Heart left ventricle (tissue), 16 donors: Measurements from ENCODE around the gene EPO. TPM values are rescaled to one million over a fixed set of nuclear protein-coding genes. Genes with fewer than 3 reads are reported as not detected.
A peak's percentile ranks its signal among the peaks of the same experiment; 100 is the strongest.

Experiments used
- ATAC-seq, 4 donors: fragments of 200-7000 bp; cut with Tn5 transposase; one replicate each; pipeline ENCODE4 v1.9.1; 2020 to 2022; ENCODE audit warnings: moderate library complexity in 4 of 4, mild to moderate bottlenecking in 3 of 4, moderate number of reproducible peaks in 1 of 4
- DNase-seq, 5 donors: peaks; one replicate each; pipeline ENCODE4 v3.0.0-alpha.2; 2020
- H3K27ac ChIP-seq, 12 donors: fragments of 200-600 bp; sonication (generic) in 4 of 12; one replicate each; pipeline versions ENCODE4 v1.5.0 to v1.8.0; 2016 to 2022; ENCODE audit warnings: mild to moderate bottlenecking in 2 of 12
- H3K27me3 ChIP-seq, 9 donors: fragments of 200-600 bp; sonication (generic) in 2 of 9; one replicate each; pipeline versions ENCODE4 v1.5.1 to v1.8.0; 2016 to 2022; ENCODE audit warnings: mild to moderate bottlenecking in 3 of 9
- H3K36me3 ChIP-seq, 9 donors: fragments of 200-600 bp; sonication (generic) in 2 of 9; one replicate each; pipeline versions ENCODE4 v1.5.0 to v1.8.0; 2018 to 2022; ENCODE audit warnings: mild to moderate bottlenecking in 2 of 9
- H3K4me1 ChIP-seq, 12 donors: fragments of 200-600 bp; sonication (generic) in 4 of 12; one replicate each; pipeline versions ENCODE4 v1.5.0 to v1.8.0; 2016 to 2022; ENCODE audit warnings: mild to moderate bottlenecking in 3 of 12
- H3K4me3 ChIP-seq, 12 donors: fragments of 200-600 bp; sonication (generic) in 4 of 12; one replicate each; pipeline versions ENCODE4 v1.5.0 to v1.8.0; 2017 to 2022; ENCODE audit warnings: mild to moderate bottlenecking in 9 of 12, moderate library complexity in 4 of 12
- H3K9me3 ChIP-seq, 12 donors: fragments of 200-600 bp; sonication (generic) in 4 of 12; one replicate each; pipeline versions ENCODE4 v1.5.0 to v1.8.0; 2016 to 2022; ENCODE audit warnings: mild to moderate bottlenecking in 1 of 12
- POLR2A ChIP-seq, 2 donors: fragments of 450-650 bp; IDR thresholded peaks; one replicate each; pipeline ENCODE4 v1.6.1; 2017; ENCODE audit warnings: antibody characterized with exemption in 2 of 2, mild to moderate bottlenecking in 2 of 2, moderate library complexity in 2 of 2
- WGBS, 4 donors: extraction: QIAGEN DNeasy Blood & Tissue Kit in 2 of 4; methylation state at CpG; one replicate each; pipeline versions ENCODE4 v1.1.5 to v1.1.7; 2013 to 2018; 5-methylcytosine and 5-hydroxymethylcytosine counted together
- intact Hi-C, 10 donors: fragments of 100-400 bp; cut with DNase I; formaldehyde crosslinking; loops; one replicate each; pipeline versions ENCODE4 v1.11.1 to v1.14.2; 2022
- polyA plus RNA-seq, 2 donors: library from polyadenylated mRNA; stranded (reverse); fragments of 200-250 nt; gene quantifications; one replicate each; pipeline ENCODE4 v1.2.3, GENCODE V29; 2013
- total RNA-seq, 9 donors: library from RNA; depleted of rRNA in 2 of 9; stranded (reverse); fragments of >200 nt in 2 of 9; fragmentation: NEBNext Ultra II Directional in 3 of 9; extraction: Animal tissue kit (Norgen Biotek cat#: 25700) in 3 of 9; gene quantifications; one replicate each; pipeline versions ENCODE4 v1.1.0 to v1.2.4, GENCODE V29; 2016 to 2023
- TF ChIP-seq, protein P1 (sequence below), 12 donors: fragments of 200-600 bp; sonication (generic) in 4 of 12; IDR thresholded peaks; one replicate each; pipeline versions ENCODE4 v1.5.0 to v1.8.0; 2018 to 2022; ENCODE audit warnings: antibody characterized with exemption in 12 of 12, mild to moderate bottlenecking in 5 of 12
- donor health status: ischemic (EF 13 %, LVEDD 7.1; RV severe dilation, severe dysfunction).
- donor health status: healthy with polysubstance abuse.
- donor health status: DM: no; HTN: yes; CAD: no.
- donor health status: DM: no; HTN: no; CAD: no.
- donor health status: ischemic (EF 25% LVEDD 6.9; RV normal size, moderate dysfunction).
- donor health status: ischemic (EF 25% LVEDD 5.7; RV mildly dilated, moderate dysfunction).
- donor health status: healthy.
- donor health status: DM: yes; HTN: yes; CAD: no.
- donor health status: ischemic (EF 35%, LVEDD 5.7; RV mildly dilated, moderate dysfunction).
- donor health status: nonischemic (EF 11% LVEDD 7.7; RV severe dilation, severe dysfunction).
- donor health status: DM: yes; HTN: yes; CAD: no.
- donor health status: PGD.
- donor health status: ischemic (EF 29% LVEDD 5.4; RV normal size, mild dysfunction).
- donor health status: nonischemic (EF 23%, LVEDD 6.1; RV moderate dilation, normal function).

Gene EPO
- total and polyA plus RNA-seq, 11 donors = not detected

DNA sequence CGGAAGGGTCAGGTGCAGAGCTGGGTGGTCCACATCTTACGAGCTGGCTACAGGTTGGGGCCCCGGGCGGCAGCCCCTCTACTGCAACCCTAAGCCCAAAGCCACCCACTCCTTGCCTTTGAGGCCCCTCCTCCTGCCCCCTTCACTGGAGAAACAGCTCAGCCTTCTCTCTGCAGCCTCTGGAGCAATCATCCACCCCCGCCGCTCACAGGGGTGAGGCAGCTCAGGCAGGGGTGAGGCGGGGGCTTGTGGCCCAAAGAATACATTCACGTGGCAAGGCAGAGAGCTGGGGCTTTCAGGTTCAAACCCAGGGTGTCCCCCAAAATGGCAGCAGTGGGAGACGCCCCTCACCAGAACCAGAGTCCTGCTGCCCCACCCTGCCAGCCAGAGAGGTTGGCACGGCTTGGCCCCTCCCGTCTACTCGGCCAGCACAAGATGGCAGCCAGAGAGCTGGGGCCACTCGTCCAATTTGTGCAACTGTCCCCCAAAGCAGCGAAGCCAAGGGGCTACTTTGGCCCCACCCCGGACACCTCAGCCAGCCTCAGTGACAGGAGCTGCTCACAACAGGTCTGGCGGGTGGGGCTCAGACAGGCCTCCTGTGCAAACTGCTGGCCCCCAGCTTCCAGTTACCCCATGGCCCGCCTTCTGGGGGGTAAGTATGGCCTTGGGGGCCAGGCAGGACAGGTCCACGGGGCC, 39.5 kb upstream of the EPO start:
- ATAC-seq (peak in 2 of 4 donors; percentile 0 to 5), DNase-seq (peak in 1 of 5 donors; percentile 61)
- Histone ChIP-seq H3K9me3 (no peaks in the 10 kb centered on the region), H3K27me3 (no peaks in the 10 kb centered on the region), H3K36me3 (peaks cover 3 to 93% (median 90%) of the 10 kb centered on the region in 9 donors), H3K4me1 (peaks cover 0 to 43% (median 14%) of the 10 kb centered on the region in 12 donors), H3K27ac (peak overlapping the region in 7 of 12 donors; percentile 10 to 67 (median 28)), H3K4me3 (no peak overlapping the region)
- 79 to 90% (median 85%) methylated on average over 16 to 18 of the region's 18 CpGs for whole genome bisulfite sequencing, 4 donors
- intact Hi-C loops = loop anchor here in 1 of 10 donors (5.0 kb wide), 1 partner anchor 208 kb away; no protein-coding TSS in a partner anchor
- TF ChIP-seq, protein P1, sequence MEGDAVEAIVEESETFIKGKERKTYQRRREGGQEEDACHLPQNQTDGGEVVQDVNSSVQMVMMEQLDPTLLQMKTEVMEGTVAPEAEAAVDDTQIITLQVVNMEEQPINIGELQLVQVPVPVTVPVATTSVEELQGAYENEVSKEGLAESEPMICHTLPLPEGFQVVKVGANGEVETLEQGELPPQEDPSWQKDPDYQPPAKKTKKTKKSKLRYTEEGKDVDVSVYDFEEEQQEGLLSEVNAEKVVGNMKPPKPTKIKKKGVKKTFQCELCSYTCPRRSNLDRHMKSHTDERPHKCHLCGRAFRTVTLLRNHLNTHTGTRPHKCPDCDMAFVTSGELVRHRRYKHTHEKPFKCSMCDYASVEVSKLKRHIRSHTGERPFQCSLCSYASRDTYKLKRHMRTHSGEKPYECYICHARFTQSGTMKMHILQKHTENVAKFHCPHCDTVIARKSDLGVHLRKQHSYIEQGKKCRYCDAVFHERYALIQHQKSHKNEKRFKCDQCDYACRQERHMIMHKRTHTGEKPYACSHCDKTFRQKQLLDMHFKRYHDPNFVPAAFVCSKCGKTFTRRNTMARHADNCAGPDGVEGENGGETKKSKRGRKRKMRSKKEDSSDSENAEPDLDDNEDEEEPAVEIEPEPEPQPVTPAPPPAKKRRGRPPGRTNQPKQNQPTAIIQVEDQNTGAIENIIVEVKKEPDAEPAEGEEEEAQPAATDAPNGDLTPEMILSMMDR (IDR thresholded peaks at IDR 0.05) = no peak
- TF ChIP-seq POLR2A (IDR thresholded peaks at IDR 0.05) = no peak

DNA sequence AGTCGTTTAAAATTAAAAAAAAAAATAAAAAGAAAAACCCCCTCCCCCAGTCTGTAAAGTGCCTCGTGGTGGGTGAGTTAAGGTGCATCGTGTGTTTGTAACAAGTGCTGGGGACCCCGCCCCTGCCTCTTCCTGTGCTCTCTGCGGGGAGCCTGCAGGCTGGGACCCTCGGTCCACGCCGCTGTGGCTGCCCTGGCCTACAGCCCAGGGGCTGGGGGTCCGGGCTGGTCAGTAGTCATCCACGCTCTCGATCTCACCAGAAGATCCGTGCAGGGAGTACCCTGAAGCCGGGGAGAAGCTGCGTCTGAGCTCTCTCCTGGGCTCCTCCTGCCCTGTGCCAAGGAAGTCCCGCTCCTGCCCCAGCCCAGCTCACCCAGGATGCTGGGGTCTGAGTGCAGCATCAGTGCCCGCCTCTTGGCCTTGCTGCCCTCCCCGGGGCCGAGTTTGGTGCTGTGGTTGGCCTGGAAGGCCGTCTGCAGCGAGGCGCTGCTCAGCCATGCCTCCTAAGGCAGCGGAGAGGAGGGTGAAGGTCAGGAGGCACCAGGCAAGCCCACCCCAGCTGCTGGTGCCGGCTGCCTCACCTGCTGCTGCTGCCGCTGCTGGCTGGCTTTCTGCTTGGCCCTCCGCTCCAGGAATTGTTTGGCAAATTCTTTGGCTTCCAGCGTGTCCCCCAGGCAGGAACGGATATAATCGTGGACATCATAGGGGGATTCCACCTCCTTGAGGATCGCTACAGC, 38.6 kb upstream of the EPO start:
- TF ChIP-seq, protein P1 (IDR thresholded peaks at IDR 0.05) = no peak
- no peak for TF ChIP-seq POLR2A (IDR thresholded peaks at IDR 0.05)
- no peaks in the 10 kb centered on the region for H3K9me3 ChIP-seq
- no peak overlapping the region for H3K4me3 ChIP-seq
- no peaks in the 10 kb centered on the region for H3K27me3 ChIP-seq
- peaks cover 0 to 34% (median 8%) of the 10 kb centered on the region in 12 donors for H3K4me1 ChIP-seq
- no peak overlapping the region for H3K27ac ChIP-seq
- H3K36me3 ChIP-seq = peaks cover 3 to 98% (median 95%) of the 10 kb centered on the region in 9 donors
- 74 to 78% (median 78%) methylated on average over 18 to 29 of the region's 29 CpGs for WGBS, 4 donors
- intact Hi-C loops = loop anchor here in 1 of 10 donors (5.0 kb wide), 1 partner anchor 209 kb away; no protein-coding TSS in a partner anchor
- peak in 1 of 5 donors; percentile 47 for DNase-seq
- no peak for ATAC-seq

DNA sequence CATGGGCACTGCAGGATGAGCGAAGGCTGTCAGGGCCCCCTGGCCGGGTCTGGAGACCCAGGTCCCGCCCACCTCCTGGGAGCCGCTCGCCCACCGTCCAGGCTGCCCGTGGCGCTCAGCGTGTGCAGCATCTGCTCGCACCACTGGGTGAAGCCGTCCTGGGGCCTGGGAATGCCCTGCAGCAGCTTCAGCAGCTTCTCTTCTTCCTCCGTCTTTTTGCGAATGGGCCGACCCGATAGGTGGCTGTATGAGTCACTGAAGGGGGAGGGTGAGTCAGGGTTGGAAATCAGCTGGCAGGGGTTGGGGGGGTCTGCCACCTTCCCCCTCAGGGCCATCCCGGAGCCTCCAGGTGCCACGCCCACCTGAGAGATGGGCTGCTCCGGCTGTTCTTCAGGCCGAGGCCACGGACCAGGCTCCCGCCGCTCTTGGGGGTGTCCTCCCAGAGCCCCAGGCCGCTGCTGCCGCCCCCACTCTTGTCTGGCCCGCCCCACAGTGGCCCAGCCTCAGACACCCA, 38.0 kb upstream of the EPO start:
- H3K27me3 ChIP-seq = no peaks in the 10 kb centered on the region
- intact Hi-C loops = loop anchor here in 1 of 10 donors (5.0 kb wide), 1 partner anchor 210 kb away; no protein-coding TSS in a partner anchor
- TF ChIP-seq POLR2A (IDR thresholded peaks at IDR 0.05) = no peak
- TF ChIP-seq, protein P1 (IDR thresholded peaks at IDR 0.05) = no peak
- ATAC-seq (no peak), DNase-seq (peak in 1 of 5 donors; percentile 64)
- no peak overlapping the region for H3K27ac ChIP-seq
- 77 to 85% (median 83%) methylated on average over 5 to 25 of the region's 25 CpGs for WGBS, 4 donors
- H3K4me1 ChIP-seq = peaks cover 0 to 28% (median 8%) of the 10 kb centered on the region in 12 donors
- peaks cover 3 to 98% (median 95%) of the 10 kb centered on the region in 9 donors for H3K36me3 ChIP-seq
- no peak overlapping the region for H3K4me3 ChIP-seq
- H3K9me3 ChIP-seq = no peaks in the 10 kb centered on the region
